Endodermal cell (in vitro differentiated cells): ENCODE measurements around the gene DENND1A. TPM values are rescaled to one million over a fixed set of nuclear protein-coding genes. Genes with fewer than 3 reads are reported as not detected.

Experiments used
- DNase-seq: peaks from one replicate; pipeline ENCODE4 v3.0.0-alpha.2; 2017
- H3K27ac ChIP-seq: 2 replicates; pipeline ENCODE4 v1.5.1; 2013; ENCODE audit warnings: mild to moderate bottlenecking, low read depth, low read length, moderate library complexity
- H3K27me3 ChIP-seq: 2 replicates; pipeline ENCODE4 v1.6.1; 2013; ENCODE audit warnings: mild to moderate bottlenecking, low read length, moderate library complexity; ENCODE audit not compliant: insufficient read depth, control insufficient read depth, poor library complexity, severe bottlenecking
- H3K36me3 ChIP-seq: 2 replicates; pipeline ENCODE4 v1.7.0; 2013; ENCODE audit warnings: mild to moderate bottlenecking, low read length, moderate library complexity; ENCODE audit not compliant: control insufficient read depth, insufficient read depth
- H3K4me1 ChIP-seq: one replicate; pipeline ENCODE4 v1.7.0; 2013; ENCODE audit warnings: low read length; ENCODE audit not compliant: control insufficient read depth, insufficient read depth
- H3K4me3 ChIP-seq: 2 replicates; pipeline ENCODE4 v1.5.1; 2013; ENCODE audit warnings: mild to moderate bottlenecking, low read length, moderate library complexity
- H3K9ac ChIP-seq: 2 replicates; pipeline ENCODE4 v1.6.1; 2013; ENCODE audit warnings: mild to moderate bottlenecking, low read length, moderate library complexity; ENCODE audit not compliant: poor library complexity, severe bottlenecking; ENCODE audit errors: extremely low read depth
- H3K9me3 ChIP-seq: 2 replicates; pipeline ENCODE4 v1.6.1; 2013; ENCODE audit warnings: mild to moderate bottlenecking, low read length, moderate library complexity; ENCODE audit not compliant: control insufficient read depth
- H3K27ac Mint-ChIP-seq: 2 replicates; pipeline ENCODE4 v1.8.0; 2020; ENCODE audit warnings: mixed read lengths
- H3K27me3 Mint-ChIP-seq: 2 replicates; pipeline ENCODE4 v1.8.0; 2021; ENCODE audit warnings: mild to moderate bottlenecking, mixed read lengths; ENCODE audit not compliant: insufficient read depth
- H3K36me3 Mint-ChIP-seq: 2 replicates; pipeline ENCODE4 v1.8.0; 2020; ENCODE audit warnings: low read depth, mixed read lengths
- H3K4me1 Mint-ChIP-seq: 2 replicates; pipeline ENCODE4 v1.8.0; 2020; ENCODE audit warnings: mixed read lengths
- H3K4me3 Mint-ChIP-seq: 2 replicates; pipeline ENCODE4 v1.8.0; 2020; ENCODE audit warnings: mild to moderate bottlenecking, moderate library complexity, mixed read lengths
- H3K9me3 Mint-ChIP-seq: 2 replicates; pipeline ENCODE4 v1.8.0; 2020; ENCODE audit warnings: mild to moderate bottlenecking, mixed read lengths
- CTCF ChIP-seq: fragments of 200-600 bp; sonication (generic); conservative IDR thresholded peaks from 2 replicates; pipeline ENCODE4 v1.5.0; 2021; ENCODE audit warnings: antibody characterized with exemption, mild to moderate bottlenecking
- WGBS, 2 experiments: methylation state at CpG; one replicate each; pipeline versions ENCODE4 v1.1.5 to v1.1.7; 2013; ENCODE audit warnings: missing lambda C conversion rate in 2 of 2, mixed read lengths in 1 of 2; ENCODE audit not compliant: insufficient coverage in 1 of 2, insufficient read length in 1 of 2; 5-methylcytosine and 5-hydroxymethylcytosine counted together
- total RNA-seq, 2 donors: library from RNA; stranded (reverse); fragmentation: NEBNext Ultra II Directional in 1 of 2; extraction: Animal tissue kit (Norgen Biotek cat#: 25700) in 1 of 2; gene quantifications; 2 replicates in 1 of 2; 3 replicates in 1 of 2; pipeline ENCODE4 v1.2.1, GENCODE V29; 2021

DENND1A gene
- total RNA-seq, 2 donors from 2014 or later = 29.5 to 38.4 TPM

- no peaks in the 10 kb centered on the region for H3K9me3 ChIP-seq
- no peak overlapping the region for H3K9ac ChIP-seq
- no peak for TF ChIP-seq CTCF
- no peak overlapping the region for H3K4me3 ChIP-seq
- Mint-ChIP-seq H3K4me1 (peaks cover 6% of the 10 kb centered on the region), H3K27ac (no peak overlapping the region), H3K9me3 (peaks cover 1% of the 10 kb centered on the region), H3K4me3 (no peak overlapping the region), H3K27me3 (no peaks in the 10 kb centered on the region), H3K36me3 (no peaks in the 10 kb centered on the region)
- no peaks in the 10 kb centered on the region for H3K36me3 ChIP-seq
- H3K4me1 ChIP-seq = no peaks in the 10 kb centered on the region
- no peaks in the 10 kb centered on the region for H3K27me3 ChIP-seq
- no peak for DNase-seq
- H3K27ac ChIP-seq = no peak overlapping the region
- 92% methylated on average over 1 of the region's 1 CpG; no CpG with 5 or more reads in 1 of the 2 experiments for WGBS, 2 experiments
Observed at GRCh38 chr9:123710299-123710698, 219.6 kb downstream of the DENND1A start.

- Mint-ChIP-seq H3K4me1 (peaks cover 8% of the 10 kb centered on the region), H3K4me3 (no peak overlapping the region), H3K9me3 (peaks cover 20% of the 10 kb centered on the region), H3K27me3 (no peaks in the 10 kb centered on the region), H3K36me3 (peaks cover 16% of the 10 kb centered on the region), H3K27ac (no peak overlapping the region)
- Histone ChIP-seq H3K27me3 (no peaks in the 10 kb centered on the region), H3K4me1 (no peaks in the 10 kb centered on the region), H3K9ac (no peak overlapping the region), H3K9me3 (peaks cover 23% of the 10 kb centered on the region), H3K36me3 (peaks cover 3% of the 10 kb centered on the region), H3K4me3 (peak overlapping the region; percentile 62), H3K27ac (no peak overlapping the region)
- DNase-seq = no peak
- WGBS, 2 experiments = 100% methylated on average over 1 of the region's 1 CpG
- TF ChIP-seq CTCF = no peak
Observed at GRCh38 chr9:123702483-123702882, 227.4 kb downstream of the DENND1A start.

- Mint-ChIP-seq H3K4me3 (no peak overlapping the region), H3K4me1 (peaks cover 11% of the 10 kb centered on the region), H3K36me3 (peaks cover 9% of the 10 kb centered on the region), H3K27ac (no peak overlapping the region), H3K9me3 (peaks cover 11% of the 10 kb centered on the region), H3K27me3 (no peaks in the 10 kb centered on the region)
- no peak for TF ChIP-seq CTCF
- H3K27ac ChIP-seq = no peak overlapping the region
- peaks cover 13% of the 10 kb centered on the region for H3K9me3 ChIP-seq
- WGBS, 2 experiments = 92% methylated on average over 1 of the region's 2 CpGs; no CpG with 5 or more reads in 1 of the 2 experiments
- no peaks in the 10 kb centered on the region for H3K4me1 ChIP-seq
- H3K9ac ChIP-seq = no peak overlapping the region
- DNase-seq = no peak
- H3K4me3 ChIP-seq = no peak overlapping the region
- H3K27me3 ChIP-seq = no peaks in the 10 kb centered on the region
- no peaks in the 10 kb centered on the region for H3K36me3 ChIP-seq
Observed at GRCh38 chr9:123697686-123698085, 232.2 kb downstream of the DENND1A start.
